Peyer's patch (tissue), 4 donors: ENCODE results near the gene SPDEF.

ENCODE experiments used
- POLR2A ChIP-seq, 2 donors: fragments of 450-650 bp; IDR thresholded peaks; one replicate each; pipeline ENCODE4 v1.5.1; 2017; ENCODE audit warnings: antibody characterized with exemption in 2 of 2, mild to moderate bottlenecking in 2 of 2, moderate library complexity in 2 of 2
- TF ChIP-seq, protein P1 (sequence below), 6 experiments: fragments of 450-650 bp in 4 of 6; fragments of 200-600 bp in 2 of 6; sonication (generic) in 1 of 6; IDR thresholded peaks; one replicate each; pipeline ENCODE4 v1.5.1; 2017 to 2019; ENCODE audit warnings: antibody characterized with exemption in 6 of 6, mild to moderate bottlenecking in 3 of 6, moderate library complexity in 1 of 6

DNA sequence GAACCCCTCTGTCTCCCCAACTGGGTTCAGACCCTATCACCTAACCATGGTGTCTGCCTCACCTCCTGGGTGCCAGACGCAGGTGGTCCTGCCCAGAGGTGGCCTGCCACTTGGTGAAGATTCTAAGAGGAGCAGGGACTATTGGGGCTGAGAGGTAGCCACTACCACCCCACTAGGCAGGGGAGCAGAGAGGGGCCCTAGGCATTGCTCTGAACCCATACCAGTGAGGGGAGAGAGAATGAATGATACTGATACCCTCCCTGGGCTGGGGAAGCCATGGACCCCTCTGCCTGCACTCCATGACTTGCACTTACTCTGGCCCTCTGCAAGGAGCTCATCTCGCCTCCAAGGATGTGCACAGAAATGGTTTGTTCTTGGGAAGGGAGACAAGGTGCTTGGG, 31.7 kb upstream of the SPDEF start:
- TF ChIP-seq, protein P1, sequence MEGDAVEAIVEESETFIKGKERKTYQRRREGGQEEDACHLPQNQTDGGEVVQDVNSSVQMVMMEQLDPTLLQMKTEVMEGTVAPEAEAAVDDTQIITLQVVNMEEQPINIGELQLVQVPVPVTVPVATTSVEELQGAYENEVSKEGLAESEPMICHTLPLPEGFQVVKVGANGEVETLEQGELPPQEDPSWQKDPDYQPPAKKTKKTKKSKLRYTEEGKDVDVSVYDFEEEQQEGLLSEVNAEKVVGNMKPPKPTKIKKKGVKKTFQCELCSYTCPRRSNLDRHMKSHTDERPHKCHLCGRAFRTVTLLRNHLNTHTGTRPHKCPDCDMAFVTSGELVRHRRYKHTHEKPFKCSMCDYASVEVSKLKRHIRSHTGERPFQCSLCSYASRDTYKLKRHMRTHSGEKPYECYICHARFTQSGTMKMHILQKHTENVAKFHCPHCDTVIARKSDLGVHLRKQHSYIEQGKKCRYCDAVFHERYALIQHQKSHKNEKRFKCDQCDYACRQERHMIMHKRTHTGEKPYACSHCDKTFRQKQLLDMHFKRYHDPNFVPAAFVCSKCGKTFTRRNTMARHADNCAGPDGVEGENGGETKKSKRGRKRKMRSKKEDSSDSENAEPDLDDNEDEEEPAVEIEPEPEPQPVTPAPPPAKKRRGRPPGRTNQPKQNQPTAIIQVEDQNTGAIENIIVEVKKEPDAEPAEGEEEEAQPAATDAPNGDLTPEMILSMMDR (IDR thresholded peaks at IDR 0.05) = no peak
- TF ChIP-seq POLR2A (IDR thresholded peaks at IDR 0.05) = no peak
